Measurements from ENCODE around the gene LCNL1. TPM values are rescaled to one million over a fixed set of nuclear protein-coding genes. Genes with fewer than 3 reads are reported as not detected.
A peak's percentile ranks its signal among the peaks of the same experiment; 100 is the strongest.

LCNL1 gene
- total RNA-seq, 2 experiments from 2014 or later: 0.48 to 0.67 TPM

DNA sequence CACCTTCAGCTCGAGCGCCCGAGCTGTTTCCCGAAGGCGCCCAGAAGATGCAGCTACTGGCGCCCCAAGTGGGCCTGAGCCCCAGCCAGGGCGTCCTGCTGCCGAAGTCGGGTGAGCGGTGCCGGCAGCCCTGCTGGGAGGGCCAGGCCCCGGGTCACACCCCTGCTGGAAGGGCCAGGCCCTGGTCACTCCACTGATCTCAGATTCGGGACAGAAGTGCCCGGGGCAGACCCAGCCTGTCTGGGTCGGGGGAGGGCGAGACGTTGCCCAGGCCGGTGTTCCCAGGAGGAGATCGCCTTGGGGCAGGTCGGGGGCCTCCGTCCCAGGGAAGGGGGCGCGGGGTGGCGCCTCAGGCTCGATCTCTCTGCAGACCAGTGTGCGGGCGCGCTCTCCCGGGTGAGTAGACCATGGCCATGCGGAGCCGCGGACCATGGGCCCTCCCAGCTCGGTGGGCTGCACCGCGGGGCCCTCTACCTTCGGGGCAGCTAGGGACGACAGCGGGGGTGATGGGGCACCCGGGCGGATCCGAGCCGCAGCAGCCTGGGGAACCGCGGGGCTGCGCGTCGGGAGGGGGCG lies 2.3 kb downstream of the LCNL1 start:
- H3K36me3 Mint-ChIP-seq (ENCODE audit: low read depth): no peaks in the 10 kb centered on the region
- no peaks in the 10 kb centered on the region for H3K9me3 Mint-ChIP-seq
- DNase-seq: no peak
- H3K27ac Mint-ChIP-seq: no peak overlapping the region
- POLR2A ChIA-PET: no interaction called here
- CTCF ChIA-PET: interaction anchor here (1.5 to 1.9 kb wide), 2 partner anchors 9 to 50 kb away, joined by 6 read pairs; no protein-coding TSS in a partner anchor
- no peak overlapping the region for H3K4me3 Mint-ChIP-seq
- H3K4me1 Mint-ChIP-seq: peaks cover 2% of the 10 kb centered on the region
- peaks cover 32% of the 10 kb centered on the region for H3K27me3 Mint-ChIP-seq

DNA sequence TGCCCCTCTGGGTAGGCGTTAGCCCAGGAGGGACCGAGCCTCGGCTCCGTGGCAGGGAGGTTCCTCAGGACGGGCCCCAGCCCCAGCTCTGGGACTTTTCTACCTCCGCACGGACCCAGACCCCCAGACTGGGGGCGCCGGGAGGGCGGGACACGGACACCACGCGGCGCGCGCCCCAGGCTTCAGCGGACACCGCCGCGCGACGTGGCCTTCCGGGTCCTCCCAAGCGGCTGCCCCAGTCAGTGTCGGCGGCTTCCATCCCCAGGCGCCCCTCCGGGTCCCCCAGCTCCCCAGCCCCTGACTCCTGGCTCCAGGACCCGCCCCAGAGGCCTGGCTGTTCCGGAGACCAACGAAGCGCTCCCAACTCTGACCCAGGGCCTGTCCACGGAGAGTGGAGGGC lies 3.1 kb downstream of the LCNL1 start:
- Mint-ChIP-seq H3K36me3 (ENCODE audit: low read depth) (no peaks in the 10 kb centered on the region), H3K27ac (no peak overlapping the region), H3K9me3 (no peaks in the 10 kb centered on the region), H3K4me3 (no peak overlapping the region), H3K4me1 (peaks cover 2% of the 10 kb centered on the region), H3K27me3 (peaks cover 33% of the 10 kb centered on the region)
- ChIA-PET POLR2A (no interaction called here), CTCF (interaction anchor here (0.8 to 1.9 kb wide), 4 partner anchors 10 to 144 kb away, joined by 3 to 6 read pairs (median 4); partner anchors contain the start of gene AJM1)
- no peak for DNase-seq

DNA sequence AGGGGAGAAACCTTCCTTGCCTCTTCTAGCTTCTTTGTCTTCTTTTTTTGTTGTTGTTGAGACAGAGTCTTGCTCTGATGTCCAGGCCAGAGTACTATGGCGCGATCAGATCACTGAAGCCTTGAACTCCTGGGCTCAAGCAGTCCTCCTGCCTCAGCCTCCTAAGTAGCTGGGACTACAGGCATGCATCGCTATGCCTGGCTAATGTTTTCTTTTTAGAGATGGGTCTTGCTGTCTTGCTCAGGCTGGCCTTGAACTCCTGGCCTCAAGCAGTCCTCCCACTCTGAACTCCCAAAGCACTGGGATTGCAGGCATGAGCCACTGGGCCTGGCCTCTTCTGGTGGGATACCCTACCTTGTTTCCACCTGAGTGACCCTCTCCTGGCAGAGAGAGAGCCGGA lies 6.1 kb downstream of the LCNL1 start:
- peaks cover 5% of the 10 kb centered on the region for H3K36me3 Mint-ChIP-seq (ENCODE audit: low read depth)
- peaks cover 30% of the 10 kb centered on the region for H3K27me3 Mint-ChIP-seq
- H3K27ac Mint-ChIP-seq: no peak overlapping the region
- no peak overlapping the region for H3K4me3 Mint-ChIP-seq
- peaks cover 13% of the 10 kb centered on the region for H3K4me1 Mint-ChIP-seq
- ChIA-PET CTCF (interaction anchor here (1.0 to 2.0 kb wide), 2 partner anchors 40 to 146 kb away, joined by 3 to 9 read pairs; no protein-coding TSS in a partner anchor), POLR2A (interaction anchor here (0.7 kb wide), 1 partner anchor 39 kb away, joined by 7 read pairs; no protein-coding TSS in a partner anchor)
- DNase-seq: no peak
- no peaks in the 10 kb centered on the region for H3K9me3 Mint-ChIP-seq

DNA sequence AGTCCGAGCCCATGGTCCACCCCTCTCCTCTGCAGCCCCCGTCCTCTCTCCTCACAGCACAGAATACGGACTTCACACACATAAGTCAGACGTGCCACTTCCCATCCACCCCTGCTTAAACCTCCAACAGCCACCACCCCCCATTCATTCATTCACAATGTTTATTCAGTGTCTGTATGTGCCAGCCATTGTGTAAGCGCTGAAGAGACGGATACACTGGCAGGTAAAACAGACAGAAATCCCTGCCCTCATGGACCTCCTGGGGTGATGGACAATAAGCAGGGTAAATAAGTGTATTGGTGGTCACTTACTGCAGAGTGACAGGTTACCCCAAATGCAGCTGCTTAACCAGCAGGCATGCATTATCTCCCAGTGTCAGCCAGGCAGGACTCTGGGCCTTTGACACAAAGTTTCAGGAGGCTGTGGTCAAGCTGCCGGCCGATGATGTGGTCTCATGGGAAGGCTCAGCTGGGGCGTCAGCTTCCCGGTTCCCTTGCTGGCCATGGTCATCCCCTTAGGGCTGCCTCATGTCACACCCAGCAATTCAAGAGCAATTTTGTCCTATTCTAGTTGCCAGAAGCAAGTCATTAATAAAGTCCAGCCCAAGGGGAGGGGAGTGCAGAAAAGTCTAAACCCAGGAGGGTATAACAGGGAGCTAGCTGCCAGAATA lies 7.6 kb downstream of the LCNL1 start:
- Mint-ChIP-seq H3K4me1 (peaks cover 15% of the 10 kb centered on the region), H3K9me3 (no peaks in the 10 kb centered on the region), H3K27ac (peak overlapping the region; percentile 26), H3K36me3 (ENCODE audit: low read depth) (peaks cover 7% of the 10 kb centered on the region), H3K27me3 (peaks cover 18% of the 10 kb centered on the region), H3K4me3 (no peak overlapping the region)
- no peak for DNase-seq
- POLR2A ChIA-PET: no interaction called here
- CTCF ChIA-PET: no interaction called here

DNA sequence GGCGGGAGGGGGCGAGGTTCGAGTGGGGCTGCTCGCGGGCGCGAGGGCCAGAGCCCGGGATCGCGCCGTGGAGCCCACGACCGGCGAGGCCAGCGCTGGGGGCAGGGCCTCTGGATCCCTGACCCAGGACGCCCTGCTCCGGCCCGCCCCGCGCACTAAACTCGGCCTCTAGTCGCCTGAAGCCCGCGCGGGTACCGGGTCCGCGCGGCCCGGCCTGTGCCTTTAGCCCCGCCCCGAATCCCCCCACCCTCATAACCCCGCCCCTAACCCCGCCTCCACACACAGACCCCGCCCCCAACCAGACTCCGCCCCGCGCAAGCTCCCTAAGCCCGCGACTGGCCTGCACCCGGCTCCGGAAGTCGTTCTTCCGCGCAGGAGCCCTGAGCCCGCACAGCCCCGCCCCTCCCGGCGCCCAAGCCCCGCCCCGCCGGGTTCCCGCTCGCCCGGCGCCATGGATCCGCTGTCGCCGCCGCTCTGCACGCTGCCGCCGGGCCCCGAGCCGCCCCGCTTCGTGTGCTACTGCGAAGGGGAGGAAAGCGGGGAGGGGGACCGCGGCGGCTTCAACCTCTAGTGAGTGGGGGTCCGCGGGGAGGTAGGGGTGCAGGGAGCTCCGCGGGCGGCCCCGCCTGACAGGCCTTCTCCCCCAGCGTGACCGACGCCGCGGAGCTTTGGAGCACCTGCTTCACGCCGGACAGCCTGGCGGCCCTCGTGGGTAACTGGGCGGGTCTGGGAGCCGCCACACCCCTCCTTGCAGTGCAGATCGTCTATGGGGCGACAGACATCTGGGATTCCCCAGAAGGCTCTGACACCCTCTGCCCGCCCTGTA lies 9.4 kb downstream of the LCNL1 start, which contains the start of gene PAXX:
Gene PAXX (plus strand): TSS at position 430 of the 826 bp plus-strand sequence. CDS start 22 bp downstream, at position 452.
- Mint-ChIP-seq H3K4me3 (peak within 1 kb of the TSS; percentile 82), H3K27ac (peak within 1 kb of the TSS; percentile 86), H3K27me3 (peaks cover 12% of the 10 kb centered on the region), H3K36me3 (ENCODE audit: low read depth) (peaks cover 7% of the 10 kb centered on the region), H3K4me1 (peaks cover 25% of the 10 kb centered on the region), H3K9me3 (no peaks in the 10 kb centered on the region)
- DNase-seq: peak; percentile 93
- POLR2A ChIA-PET: interaction anchor here (1.1 kb wide), 1 partner anchor 14 kb away, joined by 3 read pairs; no protein-coding TSS in a partner anchor
- CTCF ChIA-PET: interaction anchor here (0.9 to 2.2 kb wide), 8 partner anchors 9 to 264 kb away, joined by 3 to 16 read pairs (median 4); partner anchors contain the start of gene ABCA2

DNA sequence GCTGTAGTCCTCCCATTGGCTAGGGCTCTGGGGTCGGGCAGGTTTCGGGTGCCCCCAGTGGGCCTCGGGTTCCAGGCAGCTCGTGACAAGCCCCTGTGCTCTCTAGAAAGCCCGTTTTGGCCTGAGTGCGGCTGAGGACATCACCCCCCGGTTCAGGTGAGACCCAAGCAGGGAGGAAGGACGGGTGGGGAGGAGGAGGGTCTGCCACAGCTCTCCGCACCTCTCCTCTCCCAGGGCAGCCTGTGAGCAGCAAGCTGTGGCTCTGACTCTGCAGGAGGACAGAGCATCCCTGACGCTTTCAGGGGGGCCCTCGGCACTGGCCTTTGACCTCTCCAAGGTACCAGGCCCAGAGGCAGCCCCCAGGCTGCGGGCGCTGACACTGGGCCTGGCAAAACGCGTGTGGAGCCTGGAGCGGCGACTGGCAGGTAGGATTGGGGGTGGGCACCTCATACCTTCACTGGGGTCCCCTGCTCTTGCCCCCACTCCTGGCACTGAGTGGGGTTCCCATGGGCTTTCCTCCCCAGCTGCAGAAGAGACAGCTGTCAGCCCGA lies 10.1 kb downstream of the LCNL1 start:
- peak overlapping the region; percentile 82 for H3K4me3 Mint-ChIP-seq

DNA sequence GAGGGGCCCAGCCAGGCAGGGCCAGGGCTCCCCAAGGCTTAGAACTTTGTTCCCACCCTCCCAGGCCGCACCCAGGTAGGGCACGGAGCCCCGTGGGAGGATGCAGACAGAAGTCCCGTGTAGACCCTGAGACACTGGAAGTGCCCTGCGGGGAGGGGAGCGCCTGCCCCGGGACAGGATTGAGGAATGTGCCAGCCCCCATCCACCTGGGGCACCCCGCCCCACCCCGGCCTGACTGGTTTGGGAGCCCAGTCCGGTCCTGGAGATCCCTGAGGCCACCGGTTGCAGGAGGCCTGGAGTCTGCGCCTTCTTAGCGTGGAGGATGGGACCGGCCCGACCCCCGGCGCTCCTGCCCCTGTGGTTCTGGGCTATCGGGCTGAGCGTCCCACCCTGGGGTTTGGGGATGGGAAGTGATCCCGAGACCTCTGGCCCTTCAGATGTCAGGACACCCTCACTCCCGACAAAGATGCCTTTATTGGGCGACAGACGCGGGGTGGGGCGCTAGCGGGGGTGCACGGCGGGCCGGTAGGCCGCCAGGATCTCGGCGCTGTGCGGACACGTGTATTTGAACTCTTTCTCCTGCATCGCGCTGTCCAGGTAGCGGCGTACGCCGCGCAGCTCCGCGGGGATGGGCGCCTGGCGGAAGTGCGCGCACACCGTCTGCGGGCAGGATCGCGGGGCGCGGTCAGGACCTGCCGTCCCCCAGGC lies 11.5 kb downstream of the LCNL1 start:
- ChIA-PET CTCF (interaction anchor here (1.2 to 2.4 kb wide), 5 partner anchors 9 to 151 kb away, joined by 3 to 11 read pairs (median 3); partner anchors contain the start of gene ABCA2), POLR2A (no interaction called here)
- Mint-ChIP-seq H3K36me3 (ENCODE audit: low read depth) (peaks cover 7% of the 10 kb centered on the region), H3K4me1 (peaks cover 43% of the 10 kb centered on the region), H3K27me3 (peaks cover 7% of the 10 kb centered on the region), H3K4me3 (peak overlapping the region; percentile 82), H3K9me3 (no peaks in the 10 kb centered on the region), H3K27ac (no peak overlapping the region)
- DNase-seq: no peak

More for the DNA sequence above, 10.1 kb downstream of the LCNL1 start:
- peaks cover 7% of the 10 kb centered on the region for H3K36me3 Mint-ChIP-seq (ENCODE audit: low read depth)
- ChIA-PET CTCF (interaction anchor here (0.9 to 2.4 kb wide), 11 partner anchors 8 to 264 kb away, joined by 3 to 16 read pairs (median 3); partner anchors contain the start of gene ABCA2), POLR2A (interaction anchor here (1.1 kb wide), 1 partner anchor 14 kb away, joined by 3 read pairs; no protein-coding TSS in a partner anchor)
- peak overlapping the region; percentile 82 for H3K27ac Mint-ChIP-seq
- H3K27me3 Mint-ChIP-seq: peaks cover 11% of the 10 kb centered on the region
- peaks cover 32% of the 10 kb centered on the region for H3K4me1 Mint-ChIP-seq
- DNase-seq: no peak
- no peaks in the 10 kb centered on the region for H3K9me3 Mint-ChIP-seq

DNA sequence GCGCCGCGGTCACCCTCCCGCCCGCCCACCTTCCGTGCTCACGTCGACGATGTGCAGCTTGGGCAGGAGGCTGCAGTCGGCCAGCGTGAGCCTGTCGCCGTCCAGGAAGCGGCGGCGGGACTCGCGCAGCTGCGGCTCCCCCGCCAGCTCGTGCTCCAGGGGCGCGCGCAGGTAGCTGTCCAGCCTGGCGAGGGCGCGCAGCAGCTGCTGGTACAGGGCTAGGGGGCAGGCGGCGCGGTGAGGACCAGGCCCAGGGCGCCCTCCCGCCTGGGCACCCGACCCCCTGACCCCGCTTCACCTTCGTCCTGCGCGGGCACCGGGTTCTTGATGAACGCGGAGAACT lies 12.1 kb downstream of the LCNL1 start:
- no peak overlapping the region for H3K4me3 Mint-ChIP-seq
- peaks cover 7% of the 10 kb centered on the region for H3K36me3 Mint-ChIP-seq (ENCODE audit: low read depth)
- ChIA-PET CTCF (interaction anchor here (1.2 to 2.4 kb wide), 3 partner anchors 9 to 34 kb away, joined by 3 to 11 read pairs (median 3); partner anchors contain the start of gene ABCA2), POLR2A (no interaction called here)
- DNase-seq: no peak
- peaks cover 7% of the 10 kb centered on the region for H3K27me3 Mint-ChIP-seq
- H3K27ac Mint-ChIP-seq: no peak overlapping the region
- H3K4me1 Mint-ChIP-seq: peaks cover 45% of the 10 kb centered on the region
- H3K9me3 Mint-ChIP-seq: no peaks in the 10 kb centered on the region

DNA sequence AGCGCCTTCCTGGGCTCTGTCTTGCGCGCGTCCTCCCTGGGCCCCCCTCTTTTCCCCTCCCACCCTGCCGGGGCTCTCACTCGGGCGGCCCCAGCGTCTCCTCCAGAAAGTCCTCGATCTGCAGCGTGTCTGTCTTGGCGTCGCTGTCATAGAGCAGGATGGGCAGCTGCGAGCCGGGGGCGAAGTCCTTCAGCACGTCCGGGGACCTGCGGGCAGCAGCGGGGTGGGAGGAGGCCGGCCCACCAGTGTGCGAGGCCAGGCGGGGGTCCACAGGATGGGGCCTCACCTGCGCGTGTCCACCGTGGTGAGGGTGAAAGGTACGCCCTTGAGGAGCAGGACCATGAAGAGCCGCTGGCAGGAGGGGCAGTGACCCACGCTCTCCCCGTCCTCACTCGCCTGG lies 12.6 kb downstream of the LCNL1 start:
- no peak for DNase-seq
- Mint-ChIP-seq H3K27me3 (peaks cover 4% of the 10 kb centered on the region), H3K4me1 (peaks cover 50% of the 10 kb centered on the region), H3K9me3 (no peaks in the 10 kb centered on the region), H3K4me3 (no peak overlapping the region), H3K36me3 (ENCODE audit: low read depth) (peaks cover 7% of the 10 kb centered on the region), H3K27ac (no peak overlapping the region)
- CTCF ChIA-PET: interaction anchor here (1.2 to 2.4 kb wide), 2 partner anchors 34 to 40 kb away, joined by 10 to 11 read pairs; partner anchors contain the start of gene ABCA2
- POLR2A ChIA-PET: no interaction called here

DNA sequence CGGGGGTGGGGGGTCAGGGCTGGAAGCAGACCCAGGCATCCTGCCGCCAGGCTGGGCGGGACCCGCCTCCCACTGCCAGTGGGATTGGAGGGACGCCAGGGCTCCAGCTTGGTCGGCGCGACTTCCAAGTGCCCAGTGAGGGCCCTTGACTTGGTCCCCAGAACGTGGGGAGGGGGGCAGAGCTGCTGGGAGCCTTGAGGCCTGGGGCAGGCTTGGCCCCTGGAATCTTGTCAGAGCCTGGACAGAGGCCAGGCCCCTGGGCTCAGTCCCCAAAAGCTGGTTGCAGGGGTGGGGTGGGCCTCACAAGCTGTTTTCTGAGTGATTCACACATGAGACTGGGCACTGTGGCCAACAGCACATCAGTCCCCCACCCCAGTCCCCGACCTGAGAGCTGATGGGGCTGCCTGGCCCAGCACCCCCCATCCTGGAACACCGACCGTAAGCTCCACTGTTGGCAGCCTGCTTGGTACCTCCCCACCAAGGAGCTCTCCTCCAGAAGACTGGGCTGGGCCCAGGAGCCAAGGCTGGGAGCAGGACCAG lies 13.0 kb downstream of the LCNL1 start:
- ChIA-PET CTCF (interaction anchor here (0.5 to 2.6 kb wide), 6 partner anchors 18 to 173 kb away, joined by 3 to 15 read pairs (median 6); partner anchors contain the start of gene AJM1), POLR2A (no interaction called here)
- no peak for DNase-seq

DNA sequence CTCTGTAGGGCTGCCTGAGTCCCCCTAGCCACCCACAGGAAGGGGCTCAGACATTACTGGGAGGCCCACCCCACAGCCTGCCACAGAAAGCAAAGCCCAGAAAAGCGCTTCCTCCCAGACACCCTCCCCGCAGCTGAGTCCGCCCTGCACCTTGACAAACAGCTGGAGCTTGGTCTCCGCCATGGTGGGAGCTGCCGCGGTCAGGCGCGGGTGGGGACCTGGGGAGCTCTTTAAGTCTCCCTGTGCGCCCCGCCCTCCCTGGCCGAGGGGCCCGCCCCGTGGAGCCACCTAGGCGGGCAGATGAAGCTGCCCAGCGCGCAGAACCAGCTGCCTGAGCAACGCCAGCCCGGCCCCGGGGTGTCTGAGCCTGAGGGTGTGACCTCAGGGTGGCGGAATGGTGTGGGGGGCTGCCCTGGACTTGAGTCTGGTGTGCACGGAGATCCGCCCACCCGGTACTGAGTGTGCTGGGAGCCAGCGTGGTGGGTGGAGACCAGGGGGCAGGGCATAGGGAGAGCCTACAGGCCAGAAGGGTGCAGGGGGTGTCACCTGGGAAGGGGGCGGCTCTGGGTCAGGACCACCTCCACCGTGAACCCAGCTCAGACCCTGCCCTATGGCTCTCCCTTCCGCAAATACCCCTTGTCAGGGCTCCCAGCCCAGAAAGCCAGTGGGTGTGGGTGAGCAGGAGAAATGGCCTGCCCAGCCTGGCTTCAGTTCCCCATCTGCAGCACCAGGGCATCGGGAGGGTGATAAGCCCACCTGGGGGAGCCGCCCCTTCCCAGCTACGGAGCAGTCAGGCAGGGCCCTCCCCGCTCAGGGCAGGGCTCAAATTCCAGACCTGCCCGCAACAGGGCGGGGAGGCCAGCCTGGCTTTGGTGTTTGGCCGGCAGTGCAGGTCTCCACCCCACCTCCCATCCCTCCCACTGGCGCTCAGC lies 13.8 kb downstream of the LCNL1 start, which contains the start of gene CLIC3:
Gene CLIC3 (minus strand): TSS at position 208 of the 932 bp plus-strand sequence. CDS start 25 bp downstream, at position 183.
- Mint-ChIP-seq H3K4me3 (peak within 1 kb of the TSS; percentile 59), H3K27ac (peak within 1 kb of the TSS; percentile 89), H3K4me1 (peaks cover 52% of the 10 kb centered on the region), H3K9me3 (no peaks in the 10 kb centered on the region), H3K36me3 (ENCODE audit: low read depth) (peaks cover 7% of the 10 kb centered on the region), H3K27me3 (peaks cover 6% of the 10 kb centered on the region)
- CTCF ChIA-PET: interaction anchor here (0.5 to 2.6 kb wide), 7 partner anchors 19 to 174 kb away, joined by 3 to 15 read pairs (median 5); partner anchors contain the start of gene AJM1
- POLR2A ChIA-PET: no interaction called here
- DNase-seq: peak; percentile 60

More for the DNA sequence above, 13.0 kb downstream of the LCNL1 start:
- Mint-ChIP-seq H3K27ac (peak overlapping the region; percentile 81), H3K4me3 (peak overlapping the region; percentile 59), H3K36me3 (ENCODE audit: low read depth) (peaks cover 7% of the 10 kb centered on the region), H3K27me3 (peaks cover 6% of the 10 kb centered on the region), H3K9me3 (no peaks in the 10 kb centered on the region), H3K4me1 (peaks cover 55% of the 10 kb centered on the region)
